HG03280 (cell line): Measurements from ENCODE around the gene SORT1.
"Not testable (repeated sequence)": the region's sequence is repeated elsewhere in the genome, so short reads cannot be mapped to it uniquely, and the experiment has no call there.

Experiments used
- ATAC-seq: cut with Tn5 transposase; IDR thresholded peaks from one replicate; pipeline ENCODE4 v1.9.1; 2021; ENCODE audit warnings: mild to moderate bottlenecking, moderate library complexity; ENCODE audit not compliant: unreplicated experiment

Gene SORT1

GRCh38 chr1:109383087-109383779, 14.5 kb downstream of the SORT1 start:
- no peak for ATAC-seq

GRCh38 chr1:109381573-109381972, 16.1 kb downstream of the SORT1 start:
- no peak for ATAC-seq

GRCh38 chr1:109379907-109380306, 17.8 kb downstream of the SORT1 start:
- ATAC-seq = no peak

GRCh38 chr1:109379422-109379821, 18.3 kb downstream of the SORT1 start:
- no peak for ATAC-seq

GRCh38 chr1:109377698-109378097, 20.0 kb downstream of the SORT1 start:
- ATAC-seq = no peak

- not testable (repeated sequence) for ATAC-seq
Measured at GRCh38 chr1:109373696-109374095, 24.0 kb downstream of the SORT1 start.

GRCh38 chr1:109373126-109373525, 24.6 kb downstream of the SORT1 start:
- ATAC-seq = no peak

GRCh38 chr1:109372281-109372680, 25.4 kb downstream of the SORT1 start:
- no peak for ATAC-seq

- no peak for ATAC-seq
Measured at GRCh38 chr1:109371341-109371739, 26.4 kb downstream of the SORT1 start.

GRCh38 chr1:109370712-109371340, 26.9 kb downstream of the SORT1 start:
- ATAC-seq = no peak

GRCh38 chr1:109369167-109369746, 28.5 kb downstream of the SORT1 start:
- no peak for ATAC-seq

- ATAC-seq = no peak
Measured at GRCh38 chr1:109368464-109368863, 29.3 kb downstream of the SORT1 start.

- ATAC-seq = no peak
Measured at GRCh38 chr1:109367626-109368025, 30.1 kb downstream of the SORT1 start.

GRCh38 chr1:109365642-109366204, 32.0 kb downstream of the SORT1 start:
- ATAC-seq = no peak

- ATAC-seq = no peak
Measured at GRCh38 chr1:109361649-109362048, 36.1 kb downstream of the SORT1 start.

GRCh38 chr1:109361069-109361468, 36.6 kb downstream of the SORT1 start:
- ATAC-seq = no peak

- no peak for ATAC-seq
Measured at GRCh38 chr1:109357616-109358015, 40.1 kb downstream of the SORT1 start.

GRCh38 chr1:109356915-109357314, 40.8 kb downstream of the SORT1 start:
- no peak for ATAC-seq

- no peak for ATAC-seq
Measured at GRCh38 chr1:109356505-109356904, 41.2 kb downstream of the SORT1 start.

- no peak for ATAC-seq
Measured at GRCh38 chr1:109354929-109355328, 42.8 kb downstream of the SORT1 start.

- ATAC-seq = no peak
Measured at GRCh38 chr1:109351457-109351856, 46.3 kb downstream of the SORT1 start.

GRCh38 chr1:109350655-109351054, 47.1 kb downstream of the SORT1 start:
- ATAC-seq = no peak
